ENCODE measurements around the gene SYNJ2.

SYNJ2 gene

GRCh38 chr6:158033077-158033750, 51.6 kb downstream of the SYNJ2 start:
- DNase-seq (ENCODE audit: low read depth, low spot score), result no peak
- no peaks in the 10 kb centered on the region for H3K9me3 ChIP-seq (ENCODE audit: insufficient read depth, low read length)
- H3K4me1 ChIP-seq (ENCODE audit: insufficient read depth, insufficient read length), result peaks cover 6% of the 10 kb centered on the region
- peaks cover 13% of the 10 kb centered on the region for H3K36me3 ChIP-seq (ENCODE audit: insufficient read depth, insufficient read length, low read length)
- H3K9ac ChIP-seq (ENCODE audit: insufficient read length, low read depth), result no peak overlapping the region
- TF ChIP-seq ZNF274 (IDR thresholded peaks at IDR 0.05; ENCODE audit: low read depth, low read length) (no peak), YY1 (IDR thresholded peaks at IDR 0.05; ENCODE audit: insufficient read depth, insufficient read length) (no peak), SUZ12 (IDR thresholded peaks at IDR 0.05; ENCODE audit: extremely low read depth, insufficient read depth, insufficient read length) (no peak)
- no peak overlapping the region for H3K4me3 ChIP-seq (ENCODE audit: insufficient read length, low read depth)
- H3K27me3 ChIP-seq (ENCODE audit: insufficient read depth, insufficient read length), result no peaks in the 10 kb centered on the region

DNA sequence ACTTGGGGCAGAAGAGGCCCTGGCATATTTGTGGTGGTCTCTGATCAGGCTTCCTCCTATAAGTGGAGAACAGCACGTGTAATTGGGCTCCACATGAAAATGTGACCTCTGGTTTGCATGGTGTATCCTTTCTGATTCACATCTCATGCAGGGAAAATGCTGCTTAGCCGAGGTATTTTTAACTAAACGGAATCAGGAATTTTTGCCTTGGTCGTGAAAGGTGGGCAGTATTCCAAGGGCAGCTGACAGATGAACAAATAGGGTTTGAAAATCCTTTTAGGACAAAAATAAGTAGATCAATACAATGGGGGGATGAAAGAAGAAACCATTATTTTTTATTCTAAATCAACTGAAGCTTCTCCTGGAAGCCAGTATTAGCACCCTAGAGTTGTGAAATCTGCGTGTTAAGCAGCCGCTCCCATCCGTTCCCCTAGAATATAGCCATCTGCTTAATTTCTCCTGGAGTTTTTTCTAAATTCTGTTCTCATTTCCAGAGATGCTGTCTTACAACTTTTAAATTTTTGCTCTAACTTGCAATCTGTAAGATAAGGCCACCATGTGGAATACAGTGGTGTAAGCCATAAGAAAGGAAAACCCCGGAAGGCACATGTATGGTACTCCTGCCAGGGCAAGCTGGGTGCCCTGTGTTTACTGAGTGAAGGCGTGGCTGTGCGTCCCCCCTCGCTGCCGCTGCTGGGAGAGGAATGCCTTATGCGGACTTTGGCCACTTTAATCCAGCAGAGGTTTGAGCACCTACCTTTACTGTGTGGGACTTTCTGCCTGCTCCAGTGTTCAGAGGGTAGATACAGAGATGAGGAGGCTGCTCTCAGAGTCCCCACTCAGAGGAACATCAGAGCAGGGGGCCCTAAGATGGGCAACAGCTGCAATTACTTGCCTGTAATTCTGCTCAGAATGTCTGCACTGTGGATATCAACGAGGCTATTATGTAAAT, 52.4 kb downstream of the SYNJ2 start:
- Histone ChIP-seq H3K4me1 (ENCODE audit: insufficient read depth, insufficient read length) (peaks cover 14% of the 10 kb centered on the region), H3K9ac (ENCODE audit: insufficient read length, low read depth) (no peak overlapping the region), H3K36me3 (ENCODE audit: insufficient read depth, insufficient read length, low read length) (peaks cover 13% of the 10 kb centered on the region), H3K27me3 (ENCODE audit: insufficient read depth, insufficient read length) (no peaks in the 10 kb centered on the region), H3K4me3 (ENCODE audit: insufficient read length, low read depth) (no peak overlapping the region), H3K9me3 (ENCODE audit: insufficient read depth, low read length) (no peaks in the 10 kb centered on the region)
- TF ChIP-seq SUZ12 (IDR thresholded peaks at IDR 0.05; ENCODE audit: extremely low read depth, insufficient read depth, insufficient read length), result no peak
- no peak for TF ChIP-seq YY1 (IDR thresholded peaks at IDR 0.05; ENCODE audit: insufficient read depth, insufficient read length)
- no peak for TF ChIP-seq ZNF274 (IDR thresholded peaks at IDR 0.05; ENCODE audit: low read depth, low read length)
- DNase-seq (ENCODE audit: low read depth, low spot score), result no peak

DNA sequence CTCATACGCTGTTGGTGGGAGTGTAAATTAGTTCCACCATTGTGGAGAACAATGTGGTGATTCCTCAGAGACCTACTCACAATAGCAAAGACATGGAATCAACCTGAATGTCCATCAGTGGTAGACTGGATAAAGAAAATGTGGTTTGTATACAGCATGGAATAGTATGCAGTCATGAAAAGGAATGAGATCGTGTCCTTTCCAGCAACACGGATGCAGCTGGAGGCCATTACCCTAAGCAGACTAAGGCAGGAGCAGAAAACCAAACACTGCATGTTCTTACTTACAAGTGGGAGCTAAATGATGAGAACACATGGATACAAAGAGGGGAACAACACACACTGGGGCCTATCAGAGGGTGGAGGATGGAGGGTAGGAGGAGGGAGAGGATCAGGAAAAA, 54.6 kb downstream of the SYNJ2 start:
- Histone ChIP-seq H3K4me1 (ENCODE audit: insufficient read depth, insufficient read length) (peaks cover 23% of the 10 kb centered on the region), H3K9ac (ENCODE audit: insufficient read length, low read depth) (no peak overlapping the region), H3K4me3 (ENCODE audit: insufficient read length, low read depth) (no peak overlapping the region), H3K27me3 (ENCODE audit: insufficient read depth, insufficient read length) (no peaks in the 10 kb centered on the region), H3K36me3 (ENCODE audit: insufficient read depth, insufficient read length, low read length) (peaks cover 13% of the 10 kb centered on the region), H3K9me3 (ENCODE audit: insufficient read depth, low read length) (no peaks in the 10 kb centered on the region)
- TF ChIP-seq ZNF274 (IDR thresholded peaks at IDR 0.05; ENCODE audit: low read depth, low read length), result no peak
- TF ChIP-seq SUZ12 (IDR thresholded peaks at IDR 0.05; ENCODE audit: extremely low read depth, insufficient read depth, insufficient read length), result no peak
- TF ChIP-seq YY1 (IDR thresholded peaks at IDR 0.05; ENCODE audit: insufficient read depth, insufficient read length), result no peak
- DNase-seq (ENCODE audit: low read depth, low spot score), result no peak

- Histone ChIP-seq H3K4me3 (ENCODE audit: insufficient read length, low read depth) (no peak overlapping the region), H3K9ac (ENCODE audit: insufficient read length, low read depth) (no peak overlapping the region), H3K36me3 (ENCODE audit: insufficient read depth, insufficient read length, low read length) (peaks cover 13% of the 10 kb centered on the region), H3K27me3 (ENCODE audit: insufficient read depth, insufficient read length) (no peaks in the 10 kb centered on the region), H3K9me3 (ENCODE audit: insufficient read depth, low read length) (no peaks in the 10 kb centered on the region), H3K4me1 (ENCODE audit: insufficient read depth, insufficient read length) (peaks cover 21% of the 10 kb centered on the region)
- DNase-seq (ENCODE audit: low read depth, low spot score), result no peak
- TF ChIP-seq ZNF274 (IDR thresholded peaks at IDR 0.05; ENCODE audit: low read depth, low read length) (no peak), SUZ12 (IDR thresholded peaks at IDR 0.05; ENCODE audit: extremely low read depth, insufficient read depth, insufficient read length) (no peak), YY1 (IDR thresholded peaks at IDR 0.05; ENCODE audit: insufficient read depth, insufficient read length) (no peak)
Observed at GRCh38 chr6:158037021-158037420, 55.4 kb downstream of the SYNJ2 start.

DNA sequence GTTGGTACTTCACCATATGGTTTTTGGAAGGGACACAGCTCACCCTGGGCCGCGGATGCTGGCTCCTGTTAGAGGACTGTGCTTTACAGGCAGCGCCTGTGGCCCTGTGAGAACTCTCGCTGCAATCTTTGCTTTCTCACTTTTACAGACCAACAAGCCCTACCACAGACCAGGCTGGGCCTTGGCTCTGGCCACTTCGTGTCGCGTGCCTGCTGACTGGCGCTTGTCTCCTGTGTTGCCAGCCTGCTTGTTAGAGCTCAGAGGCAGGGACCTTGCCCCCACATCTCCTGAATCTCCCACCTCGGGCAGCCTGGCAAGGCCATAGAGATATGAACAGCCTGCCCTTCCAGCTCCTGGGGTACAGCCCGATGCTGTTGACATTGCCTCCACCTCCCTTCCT, 56.1 kb downstream of the SYNJ2 start:
- Histone ChIP-seq H3K36me3 (ENCODE audit: insufficient read depth, insufficient read length, low read length) (peaks cover 13% of the 10 kb centered on the region), H3K4me3 (ENCODE audit: insufficient read length, low read depth) (no peak overlapping the region), H3K9ac (ENCODE audit: insufficient read length, low read depth) (no peak overlapping the region), H3K4me1 (ENCODE audit: insufficient read depth, insufficient read length) (peaks cover 21% of the 10 kb centered on the region), H3K27me3 (ENCODE audit: insufficient read depth, insufficient read length) (no peaks in the 10 kb centered on the region), H3K9me3 (ENCODE audit: insufficient read depth, low read length) (no peaks in the 10 kb centered on the region)
- no peak for DNase-seq (ENCODE audit: low read depth, low spot score)
- no peak for TF ChIP-seq YY1 (IDR thresholded peaks at IDR 0.05; ENCODE audit: insufficient read depth, insufficient read length)
- TF ChIP-seq ZNF274 (IDR thresholded peaks at IDR 0.05; ENCODE audit: low read depth, low read length), result no peak
- TF ChIP-seq SUZ12 (IDR thresholded peaks at IDR 0.05; ENCODE audit: extremely low read depth, insufficient read depth, insufficient read length), result no peak

DNA sequence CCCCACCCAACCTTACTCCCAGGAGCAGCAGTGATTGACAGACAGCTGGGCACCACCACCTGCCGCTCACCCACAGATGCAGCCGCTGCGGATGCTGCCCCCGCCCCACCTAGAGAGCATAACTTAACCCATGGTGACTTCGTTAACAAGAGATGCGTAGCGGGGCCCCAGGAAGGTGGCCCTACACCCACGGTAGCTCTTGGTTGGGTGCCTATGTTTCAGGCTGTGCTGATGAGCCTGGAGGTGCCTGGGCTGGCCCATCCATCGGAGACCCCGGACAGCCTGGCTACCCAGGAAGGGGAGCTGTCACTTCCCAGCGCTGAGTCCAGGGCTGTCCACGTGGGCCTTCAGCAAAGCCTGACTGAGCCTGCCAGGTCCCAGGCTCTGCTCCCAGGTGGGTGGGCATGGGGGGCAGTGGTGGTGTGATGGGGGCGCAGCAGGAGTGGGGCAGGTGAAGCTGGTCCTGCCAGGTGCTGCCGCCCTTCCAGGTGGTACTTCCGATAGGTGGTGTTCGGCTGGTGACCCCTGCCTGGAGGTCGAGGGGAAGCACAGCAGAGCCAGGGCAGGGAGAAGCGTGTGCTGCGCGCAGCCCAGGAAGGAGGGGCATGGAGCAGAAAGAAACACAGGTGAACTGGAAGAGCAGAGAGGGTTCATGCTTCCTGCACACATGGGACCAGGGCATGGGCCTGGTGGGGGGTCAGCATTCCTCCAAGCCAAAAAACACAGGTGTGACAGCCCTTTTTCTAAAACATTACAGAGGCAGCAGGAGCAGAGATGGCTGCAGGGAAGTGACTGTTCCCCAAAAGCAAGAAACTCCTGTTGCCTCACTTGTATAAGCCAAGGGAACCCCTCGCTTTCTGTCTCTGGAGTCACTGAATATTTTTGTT, 56.9 kb downstream of the SYNJ2 start:
- no peak overlapping the region for H3K4me3 ChIP-seq (ENCODE audit: insufficient read length, low read depth)
- no peak overlapping the region for H3K9ac ChIP-seq (ENCODE audit: insufficient read length, low read depth)
- H3K27me3 ChIP-seq (ENCODE audit: insufficient read depth, insufficient read length), result no peaks in the 10 kb centered on the region
- no peak for TF ChIP-seq YY1 (IDR thresholded peaks at IDR 0.05; ENCODE audit: insufficient read depth, insufficient read length)
- no peak for TF ChIP-seq SUZ12 (IDR thresholded peaks at IDR 0.05; ENCODE audit: extremely low read depth, insufficient read depth, insufficient read length)
- TF ChIP-seq ZNF274 (IDR thresholded peaks at IDR 0.05; ENCODE audit: low read depth, low read length), result no peak
- no peak for DNase-seq (ENCODE audit: low read depth, low spot score)
- peaks cover 15% of the 10 kb centered on the region for H3K36me3 ChIP-seq (ENCODE audit: insufficient read depth, insufficient read length, low read length)
- H3K4me1 ChIP-seq (ENCODE audit: insufficient read depth, insufficient read length), result peaks cover 21% of the 10 kb centered on the region
- no peaks in the 10 kb centered on the region for H3K9me3 ChIP-seq (ENCODE audit: insufficient read depth, low read length)

All from NT2/D1 (cell line).